H1 (cell line): ENCODE data around the gene KSR2. TPM values are rescaled to one million over a fixed set of nuclear protein-coding genes. Genes with fewer than 3 reads are reported as not detected.

Source experiments
- CTCF ChIA-PET: fragments of 300-600 bp; sonication (Branson Sonifier 250); formaldehyde crosslinking; loops from one replicate; lab custom pipeline; 2021; ENCODE audit not compliant: partially characterized antibody; lab: Charles Lee
- POLR2A ChIA-PET: fragments of 300-600 bp; sonication (Branson Sonifier 250); formaldehyde crosslinking; loops from one replicate; lab custom pipeline; 2021; ENCODE audit warnings: inconsistent platforms; ENCODE audit not compliant: partially characterized antibody; lab: Charles Lee
- DNase-seq, 2 experiments: peaks; one replicate each; pipeline versions ENCODE4 v3.0.0 to v3.0.0-alpha.2; 2010 to 2022; ENCODE audit warnings: low spot score in 2 of 2, low read depth in 1 of 2, mixed read lengths in 1 of 2
- FAIRE-seq: peaks from 2 replicates; lab custom pipeline; 2011; peaks lifted over from hg19 to GRCh38; lab: Jason Lieb, UNC
- H2AFZ ChIP-seq: 2 replicates; pipeline ENCODE4 v1.8.1; 2012; ENCODE audit warnings: low read length, inconsistent platforms
- H2AK5ac ChIP-seq: 2 replicates; pipeline ENCODE4 v1.6.1; 2013; ENCODE audit warnings: low read depth, low read length
- H2BK120ac ChIP-seq: replicated peaks from 2 replicates; pipeline ENCODE3; 2013; ENCODE audit warnings: low read depth, low read length, inconsistent platforms
- H2BK12ac ChIP-seq: 2 replicates; pipeline ENCODE4 v1.6.1; 2013; ENCODE audit warnings: low read depth, low read length
- H2BK15ac ChIP-seq: 2 replicates; pipeline ENCODE4 v1.6.1; 2013; ENCODE audit warnings: low read length
- H2BK20ac ChIP-seq: 2 replicates; pipeline ENCODE4 v1.6.1; 2013; ENCODE audit warnings: low read length
- H2BK5ac ChIP-seq: 2 replicates; pipeline ENCODE4 v1.6.1; 2013; ENCODE audit warnings: low read depth, low read length
- H3K14ac ChIP-seq: 2 replicates; pipeline ENCODE4 v1.6.1; 2013; ENCODE audit warnings: inconsistent platforms; ENCODE audit not compliant: insufficient read length
- H3K18ac ChIP-seq: 2 replicates; pipeline ENCODE4 v1.6.1; 2013; ENCODE audit warnings: low read length; ENCODE audit errors: extremely low read depth
- H3K23ac ChIP-seq: 2 replicates; pipeline ENCODE4 v1.6.1; 2013; ENCODE audit warnings: inconsistent platforms; ENCODE audit not compliant: insufficient read length
- H3K23me2 ChIP-seq: 2 replicates; pipeline ENCODE4 v1.6.1; 2013; ENCODE audit warnings: low read depth, low read length
- H3K27ac ChIP-seq: 2 replicates; pipeline ENCODE4 v1.6.1; 2011; ENCODE audit warnings: low read depth, low read length, inconsistent platforms
- H3K27me3 ChIP-seq, 4 experiments: replicated peaks in 1 of 4; 1 replicate in 1 of 4; 2 replicates in 3 of 4; pipeline versions ENCODE4 v1.6.1 to v1.8.1; 2011 to 2013; ENCODE audit warnings: low read length in 3 of 4, mild to moderate bottlenecking in 3 of 4, inconsistent platforms in 2 of 4, mixed read lengths in 2 of 4, moderate library complexity in 1 of 4; ENCODE audit not compliant: control insufficient read depth in 3 of 4, insufficient read depth in 3 of 4; ENCODE audit errors: extremely low read depth in 1 of 4
- H3K36me3 ChIP-seq, 4 experiments: 2 replicates each; pipeline versions ENCODE4 v1.6.1 to v1.8.1; 2011 to 2013; ENCODE audit warnings: mild to moderate bottlenecking in 4 of 4, low read length in 3 of 4, moderate library complexity in 2 of 4, control low read depth in 1 of 4, inconsistent platforms in 1 of 4; ENCODE audit not compliant: insufficient read depth in 4 of 4, control insufficient read depth in 2 of 4
- H3K4ac ChIP-seq: replicated peaks from 2 replicates; pipeline ENCODE3; 2013; ENCODE audit warnings: low read length, low read depth, mixed read lengths, inconsistent platforms; ENCODE audit not compliant: insufficient read length
- H3K4me1 ChIP-seq, 4 experiments: replicated peaks in 1 of 4; 1 replicate in 1 of 4; 2 replicates in 3 of 4; pipeline versions ENCODE4 v1.6.1 to v1.8.1; 2011 to 2013; ENCODE audit warnings: low read length in 3 of 4, inconsistent platforms in 2 of 4, mixed read lengths in 1 of 4; ENCODE audit not compliant: insufficient read depth in 4 of 4, control insufficient read depth in 3 of 4
- H3K4me2 ChIP-seq, 2 experiments: 2 replicates each; pipeline versions ENCODE4 v1.6.1 to v1.8.1; 2011 to 2013; ENCODE audit warnings: low read depth in 2 of 2, low read length in 2 of 2, control low read depth in 1 of 2, inconsistent platforms in 1 of 2, mild to moderate bottlenecking in 1 of 2; ENCODE audit not compliant: insufficient read depth in 1 of 2
- H3K4me3 ChIP-seq, 4 experiments: fragments of 200-600, 300-600 bp in 1 of 4; sonication (generic), shearing (Covaris generic), sonication (Bioruptor Twin) in 1 of 4; 2 replicates each; pipeline versions ENCODE4 v1.5.1 to v1.8.1; 2011 to 2016; ENCODE audit warnings: low read length in 4 of 4, low read depth in 3 of 4, control low read depth in 2 of 4, inconsistent platforms in 2 of 4, mild to moderate bottlenecking in 2 of 4, mixed read lengths in 1 of 4, moderate library complexity in 1 of 4; ENCODE audit not compliant: insufficient read depth in 2 of 4; ENCODE audit errors: extremely low read depth in 1 of 4
- H3K56ac ChIP-seq: replicated peaks from 2 replicates; pipeline ENCODE3; 2013; ENCODE audit warnings: low read depth, mild to moderate bottlenecking, mixed read lengths, low read length, inconsistent platforms; ENCODE audit not compliant: insufficient read length
- H3K79me1 ChIP-seq: 2 replicates; pipeline ENCODE4 v1.6.1; 2013; ENCODE audit warnings: low read depth, low read length, control low read depth
- H3K79me2 ChIP-seq, 2 experiments: 2 replicates each; pipeline versions ENCODE4 v1.6.1 to v1.8.1; 2012 to 2013; ENCODE audit warnings: low read length in 2 of 2, mild to moderate bottlenecking in 2 of 2, inconsistent platforms in 1 of 2; ENCODE audit not compliant: insufficient read depth in 2 of 2, control insufficient read depth in 1 of 2
- H3K9ac ChIP-seq, 4 experiments: replicated peaks in 1 of 4; 1 replicate in 1 of 4; 2 replicates in 3 of 4; pipeline versions ENCODE4 v1.6.1 to v1.8.1; 2011 to 2013; ENCODE audit warnings: low read depth in 3 of 4, low read length in 3 of 4, control low read depth in 2 of 4, mild to moderate bottlenecking in 2 of 4, moderate library complexity in 2 of 4, inconsistent platforms in 1 of 4; ENCODE audit errors: extremely low read depth in 1 of 4
- H3K9me3 ChIP-seq, 2 experiments: 2 replicates each; pipeline versions ENCODE4 v1.6.1 to v1.8.1; 2012 to 2013; ENCODE audit warnings: mild to moderate bottlenecking in 2 of 2, moderate library complexity in 2 of 2, control low read depth in 1 of 2, inconsistent platforms in 1 of 2, low read depth in 1 of 2, low read length in 1 of 2, mixed read lengths in 1 of 2; ENCODE audit not compliant: insufficient read depth in 2 of 2
- H4K20me1 ChIP-seq, 2 experiments: replicated peaks in 1 of 2; 2 replicates each; pipeline versions ENCODE3 to v1.8.1; 2011 to 2013; ENCODE audit warnings: inconsistent platforms in 2 of 2, low read length in 2 of 2, mild to moderate bottlenecking in 1 of 2; ENCODE audit not compliant: insufficient read depth in 2 of 2, control insufficient read depth in 1 of 2
- H4K5ac ChIP-seq: 2 replicates; pipeline ENCODE4 v1.6.1; 2013; ENCODE audit warnings: low read length, low read depth, mixed read lengths, inconsistent platforms; ENCODE audit not compliant: insufficient read length
- H4K8ac ChIP-seq: 2 replicates; pipeline ENCODE4 v1.8.0; 2013; ENCODE audit warnings: mild to moderate bottlenecking, moderate library complexity, low read length, inconsistent platforms; ENCODE audit not compliant: insufficient read depth; ENCODE audit errors: extremely low read depth
- H4K91ac ChIP-seq: replicated peaks from 2 replicates; pipeline ENCODE3; 2013; ENCODE audit warnings: low read length, mixed read lengths, inconsistent platforms; ENCODE audit not compliant: insufficient read length
- ASH2L ChIP-seq: fragments of 200-600, 300-600 bp; sonication (generic); IDR thresholded peaks from one replicate; pipeline ENCODE4 v1.7.1; 2017; ENCODE audit warnings: low read length
- BCL11A ChIP-seq, 2 experiments: IDR thresholded peaks; one replicate each; pipeline ENCODE4 v1.6.1; 2011; ENCODE audit warnings: low read depth in 2 of 2, low read length in 2 of 2, mild to moderate bottlenecking in 2 of 2
- CBX5 ChIP-seq: fragments of 300-800, 300-1000 bp; sonication (generic); IDR thresholded peaks from 2 replicates; pipeline ENCODE4 v1.7.1; 2016; ENCODE audit warnings: antibody characterized with exemption, low read length, low read depth
- CHD2 ChIP-seq: IDR thresholded peaks from 2 replicates; pipeline ENCODE4 v1.6.1; 2012; ENCODE audit warnings: low read length, improper control_type of control experiment
- CREB1 ChIP-seq: IDR thresholded peaks from 2 replicates; pipeline ENCODE4 v1.6.1; 2012; ENCODE audit warnings: inconsistent platforms
- EGR1 ChIP-seq: IDR thresholded peaks from 2 replicates; pipeline ENCODE4 v1.6.1; 2011; ENCODE audit warnings: low read depth, low read length, borderline replicate concordance
- FOSL1 ChIP-seq: IDR thresholded peaks from 2 replicates; pipeline ENCODE4 v1.6.1; 2011; ENCODE audit warnings: mild to moderate bottlenecking, low read depth, low read length, moderate library complexity; ENCODE audit not compliant: insufficient read depth
- KDM1A ChIP-seq: fragments of 200-600, 300-600 bp; sonication (generic); IDR thresholded peaks from 2 replicates; pipeline ENCODE4 v1.7.1; 2016; ENCODE audit warnings: mild to moderate bottlenecking, low read length, borderline replicate concordance
- PHF8 ChIP-seq: fragments of 200-600 bp; sonication (generic); conservative IDR thresholded peaks from 2 replicates; pipeline ENCODE4 v1.7.1; 2012; ENCODE audit warnings: low read depth, mild to moderate bottlenecking, inconsistent platforms, low read length, moderate library complexity
- RXRA ChIP-seq: IDR thresholded peaks from 2 replicates; pipeline ENCODE4 v1.6.1; 2011; ENCODE audit warnings: low read depth, mild to moderate bottlenecking, low read length, moderate library complexity; ENCODE audit not compliant: insufficient read depth
- SIRT6 ChIP-seq: IDR thresholded peaks from one replicate; pipeline ENCODE4 v1.7.1; 2012; ENCODE audit warnings: low read length, inconsistent platforms
- SP2 ChIP-seq: IDR thresholded peaks from 2 replicates; pipeline ENCODE4 v1.6.1; 2012; ENCODE audit warnings: mild to moderate bottlenecking, low read length, inconsistent platforms
- SUZ12 ChIP-seq: fragments of 200-600 bp; sonication (generic); IDR thresholded peaks from 2 replicates; pipeline ENCODE4 v1.6.1; 2012; ENCODE audit warnings: mild to moderate bottlenecking, inconsistent platforms, low read length, moderate library complexity, mixed read lengths
- TAF1 ChIP-seq: IDR thresholded peaks from 2 replicates; pipeline ENCODE4 v1.6.1; 2011; ENCODE audit warnings: mild to moderate bottlenecking, low read depth, low read length
- TAF7 ChIP-seq: optimal IDR thresholded peaks from 2 replicates; pipeline ENCODE3; 2011; ENCODE audit warnings: low read depth, mild to moderate bottlenecking, inconsistent platforms, low read length, moderate library complexity, borderline replicate concordance
- WGBS, 2 experiments: shearing (Covaris generic) in 1 of 2; methylation state at CpG; one replicate each; pipeline versions ENCODE4 v1.1.6 to v1.1.7; 2013 to 2015; ENCODE audit warnings: low lambda C conversion rate in 2 of 2, mixed read lengths in 2 of 2, inconsistent platforms in 1 of 2, low coverage in 1 of 2, missing lambda C conversion rate in 1 of 2; ENCODE audit not compliant: insufficient replicate concordance in 2 of 2, insufficient coverage in 1 of 2, insufficient read length in 1 of 2; ENCODE audit errors: extremely low coverage in 1 of 2, missing lambda C conversion rate in 1 of 2; 5-methylcytosine and 5-hydroxymethylcytosine counted together
- polyA plus RNA-seq, 7 experiments: library from polyadenylated mRNA; depleted of rRNA in 3 of 7; stranded (reverse) in 5 of 7; unstranded in 2 of 7; fragments of >200 nt in 5 of 7; fragments of 200-250 nt in 2 of 7; gene quantifications; 1 replicate in 5 of 7; 2 replicates in 1 of 7; 4 replicates in 1 of 7; pipeline versions ENCODE4 v1.2.1 to v1.2.3, GENCODE V29; 2011 to 2013; ENCODE audit warnings: missing spikeins in 2 of 7, mixed read lengths in 2 of 7
- total RNA-seq: library from RNA; stranded (reverse); fragmentation: NEBNext Ultra II Directional; extraction: Animal tissue kit (Norgen Biotek cat#: 25700); gene quantifications from 2 replicates; pipeline ENCODE4 v1.2.1, GENCODE V29; 2021

Gene KSR2
- total and polyA plus RNA-seq, 2 of the 8 experiments (the other 6 are each of a cell fraction or from before 2014, with no cell fraction given): 0.74 to 2.2 TPM

GRCh38 chr12:117447665-117448366 lies 521.0 kb downstream of the KSR2 start:
- FAIRE-seq: no peak
- H3K79me2 ChIP-seq: no peaks in the 10 kb centered on the region
- H3K79me1 ChIP-seq: no peaks in the 10 kb centered on the region
- 94% methylated on average over 6 of the region's 6 CpGs; no CpG with 5 or more reads in 1 of the 2 experiments for WGBS, 2 experiments
- no peak overlapping the region for H3K9ac ChIP-seq
- H2AK5ac ChIP-seq: no peak overlapping the region
- H2BK12ac ChIP-seq: no peak overlapping the region
- no peak overlapping the region for H4K8ac ChIP-seq
- H3K4me1 ChIP-seq: no peaks in the 10 kb centered on the region
- no peak overlapping the region for H2AFZ ChIP-seq
- no peaks in the 10 kb centered on the region for H4K20me1 ChIP-seq
- no peak overlapping the region for H3K4ac ChIP-seq
- no peak overlapping the region for H3K27ac ChIP-seq
- ChIA-PET POLR2A (no interaction called here), CTCF (interaction anchor here (0.9 to 1.1 kb wide), 3 partner anchors 10 to 25 kb away, joined by 3 read pairs; no protein-coding TSS in a partner anchor)
- no peak overlapping the region for H3K18ac ChIP-seq
- no peak overlapping the region for H3K14ac ChIP-seq
- no peak overlapping the region for H2BK20ac ChIP-seq
- H4K91ac ChIP-seq: no peak overlapping the region
- no peak overlapping the region for H2BK5ac ChIP-seq
- no peaks in the 10 kb centered on the region for H3K23me2 ChIP-seq
- H2BK15ac ChIP-seq: no peak overlapping the region
- H3K9me3 ChIP-seq: peaks cover 0 to 3% of the 10 kb centered on the region in 2 experiments; a peak in 1 of 4 replicates
- H4K5ac ChIP-seq: no peak overlapping the region
- H3K4me2 ChIP-seq: no peak overlapping the region
- H3K27me3 ChIP-seq: no peaks in the 10 kb centered on the region
- H3K23ac ChIP-seq: no peak overlapping the region
- H3K56ac ChIP-seq: no peak overlapping the region
- H2BK120ac ChIP-seq: no peak overlapping the region
- no peaks in the 10 kb centered on the region for H3K36me3 ChIP-seq
- H3K4me3 ChIP-seq: no peak overlapping the region
- DNase-seq: no peak
- TF ChIP-seq BCL11A (IDR thresholded peaks at IDR 0.05; ENCODE audit: low read depth in 2 of 2, low read length in 2 of 2) (no peak), EGR1 (no peak), FOSL1 (no peak), PHF8 (no peak), SUZ12 (no peak), CBX5 (no peak), CHD2 (no peak), RXRA (no peak), KDM1A (no peak), SP2 (no peak), SIRT6 (no peak), ASH2L (no peak), CREB1 (no peak), TAF7 (no peak), TAF1 (no peak)
